SU-DHL-6 (cell line): ENCODE data around the gene CAP1.

Source experiments
- H2AFZ ChIP-seq: fragments of 200-600 bp; sonication (generic); 2 replicates; pipeline ENCODE4 v1.6.1; 2014; ENCODE audit warnings: low read depth, mild to moderate bottlenecking, moderate library complexity, mixed read lengths, antibody characterized with exemption, low read length; ENCODE audit not compliant: severe bottlenecking
- H3F3A ChIP-seq: fragments of 200-600 bp; shearing (Covaris generic); 2 replicates; pipeline ENCODE4 v1.6.0; 2016; ENCODE audit warnings: antibody characterized with exemption, mild to moderate bottlenecking; ENCODE audit not compliant: insufficient read depth
- H3K27ac ChIP-seq: fragments of 200-600 bp; sonication (generic); 2 replicates; pipeline ENCODE4 v1.5.1; 2016; ENCODE audit warnings: low read depth, mild to moderate bottlenecking, low read length, moderate library complexity, mixed read lengths
- H3K27me3 ChIP-seq: fragments of 200-600 bp; sonication (generic), shearing (Covaris generic); 2 replicates; pipeline ENCODE4 v1.6.0; 2014; ENCODE audit warnings: mild to moderate bottlenecking, low read length
- H3K36me3 ChIP-seq: fragments of 200-600 bp; sonication (generic); 2 replicates; pipeline ENCODE4 v1.6.1; 2014; ENCODE audit warnings: mild to moderate bottlenecking, low read length, mixed read lengths
- H3K4me2 ChIP-seq: fragments of 300-600, 200-600 bp; shearing (Covaris generic), sonication (generic); 2 replicates; pipeline ENCODE4 v1.6.0; 2014; ENCODE audit warnings: low read length, low read depth, mild to moderate bottlenecking; ENCODE audit not compliant: poor library complexity, severe bottlenecking
- H3K4me3 ChIP-seq: fragments of 200-600 bp; sonication (generic); 2 replicates; pipeline ENCODE4 v1.5.1; 2014; ENCODE audit warnings: antibody characterized with exemption, low read length, mild to moderate bottlenecking, mixed read lengths; ENCODE audit not compliant: insufficient read depth, poor library complexity, severe bottlenecking
- H3K79me2 ChIP-seq: fragments of 200-600 bp; sonication (generic); 2 replicates; pipeline ENCODE4 v1.6.1; 2014; ENCODE audit warnings: mild to moderate bottlenecking, low read length, moderate library complexity; ENCODE audit not compliant: insufficient read depth
- H3K9ac ChIP-seq: fragments of 200-600 bp; sonication (generic); 2 replicates; pipeline ENCODE4 v1.7.0; 2014; ENCODE audit warnings: mild to moderate bottlenecking, low read length
- H3K9me2 ChIP-seq: fragments of 200-600 bp; sonication (generic); replicated peaks from 2 replicates; pipeline ENCODE4 v1.6.1; 2014; ENCODE audit warnings: low read length; ENCODE audit not compliant: insufficient read depth
- H3K9me3 ChIP-seq: fragments of 200-600 bp; sonication (generic); 2 replicates; pipeline ENCODE4 v1.6.1; 2014; ENCODE audit warnings: low read length, mixed read lengths; ENCODE audit not compliant: insufficient read depth
- H4K20me1 ChIP-seq: fragments of 200-600 bp; sonication (generic); 2 replicates; pipeline ENCODE4 v1.6.1; 2014; ENCODE audit warnings: low read depth, mild to moderate bottlenecking, antibody characterized with exemption, low read length, moderate library complexity, mixed read lengths
- CTCF ChIP-seq: fragments of 200-600 bp; sonication (generic); IDR thresholded peaks from one replicate; pipeline ENCODE4 v1.5.1; 2017; ENCODE audit warnings: antibody characterized with exemption, mild to moderate bottlenecking, low read length, moderate library complexity; ENCODE audit not compliant: insufficient read depth, poor library complexity, severe bottlenecking
- EZH2phosphoT487 ChIP-seq: fragments of 200-600 bp; sonication (generic), shearing (Covaris generic); conservative IDR thresholded peaks from 2 replicates; pipeline ENCODE4 v1.6.1; 2018; ENCODE audit warnings: mild to moderate bottlenecking, antibody characterized with exemption, low read length, moderate library complexity, mixed read lengths

CAP1 gene

GRCh38 chr1:40107290-40107959, 66.9 kb downstream of the CAP1 start:
- H3K9me3 ChIP-seq = no peaks in the 10 kb centered on the region
- H3K36me3 ChIP-seq = no peaks in the 10 kb centered on the region
- H3K27ac ChIP-seq = no peak overlapping the region
- TF ChIP-seq CTCF = no peak
- no peak for TF ChIP-seq EZH2phosphoT487
- H3K79me2 ChIP-seq = no peaks in the 10 kb centered on the region
- no peaks in the 10 kb centered on the region; the same call in 1 of the 2 replicates for H3F3A ChIP-seq
- H3K4me3 ChIP-seq = no peak overlapping the region
- H4K20me1 ChIP-seq = no peaks in the 10 kb centered on the region
- H2AFZ ChIP-seq = no peak overlapping the region
- no peak overlapping the region for H3K9ac ChIP-seq
- no peaks in the 10 kb centered on the region for H3K9me2 ChIP-seq
- H3K27me3 ChIP-seq = no peaks in the 10 kb centered on the region
- H3K4me2 ChIP-seq = no peak overlapping the region

- H3K36me3 ChIP-seq = no peaks in the 10 kb centered on the region
- H3K9me2 ChIP-seq = no peaks in the 10 kb centered on the region
- no peak overlapping the region for H2AFZ ChIP-seq
- no peaks in the 10 kb centered on the region for H3K9me3 ChIP-seq
- H3F3A ChIP-seq = no peaks in the 10 kb centered on the region
- no peak overlapping the region for H3K4me2 ChIP-seq
- no peaks in the 10 kb centered on the region for H3K79me2 ChIP-seq
- H3K27me3 ChIP-seq = no peaks in the 10 kb centered on the region
- H3K27ac ChIP-seq = no peak overlapping the region
- TF ChIP-seq EZH2phosphoT487 (no peak), CTCF (no peak)
- no peak overlapping the region for H3K4me3 ChIP-seq
- H3K9ac ChIP-seq = no peak overlapping the region
- H4K20me1 ChIP-seq = no peaks in the 10 kb centered on the region
These were observed 69.9 kb downstream of the CAP1 start for GRCh38 chr1:40110389-40110788.

- no peaks in the 10 kb centered on the region for H4K20me1 ChIP-seq
- H3K9me3 ChIP-seq = no peaks in the 10 kb centered on the region
- H3K4me3 ChIP-seq = no peak overlapping the region
- no peak for TF ChIP-seq CTCF
- TF ChIP-seq EZH2phosphoT487 = no peak
- H3K4me2 ChIP-seq = no peak overlapping the region
- no peaks in the 10 kb centered on the region for H3K9me2 ChIP-seq
- H3K79me2 ChIP-seq = no peaks in the 10 kb centered on the region
- H3K36me3 ChIP-seq = no peaks in the 10 kb centered on the region
- no peaks in the 10 kb centered on the region for H3F3A ChIP-seq
- H3K9ac ChIP-seq = no peak overlapping the region
- no peak overlapping the region for H2AFZ ChIP-seq
- H3K27me3 ChIP-seq = no peaks in the 10 kb centered on the region
- H3K27ac ChIP-seq = no peak overlapping the region
These were observed 73.9 kb downstream of the CAP1 start for GRCh38 chr1:40114400-40114799.
